Rectal smooth muscle tissue (tissue), 1 donor: ENCODE data around the gene NGF.
"Not testable (repeated sequence)": the region's sequence is repeated elsewhere in the genome, so short reads cannot be mapped to it uniquely, and the experiment has no call there.

Experiments used
- H3K27ac ChIP-seq: one replicate; pipeline ENCODE4 v1.7.0; 2013; ENCODE audit warnings: low read depth, low read length, inconsistent platforms
- H3K27me3 ChIP-seq: one replicate; pipeline ENCODE4 v1.7.0; 2013; ENCODE audit warnings: low read length; ENCODE audit not compliant: control insufficient read depth, insufficient read depth
- H3K36me3 ChIP-seq: one replicate; pipeline ENCODE4 v1.7.0; 2013; ENCODE audit warnings: low read length; ENCODE audit not compliant: control insufficient read depth, insufficient read depth
- H3K4me1 ChIP-seq: one replicate; pipeline ENCODE4 v1.7.0; 2013; ENCODE audit warnings: low read length; ENCODE audit not compliant: control insufficient read depth, insufficient read depth
- H3K4me3 ChIP-seq: one replicate; pipeline ENCODE4 v1.7.0; 2013; ENCODE audit warnings: low read length
- H3K9ac ChIP-seq: one replicate; pipeline ENCODE4 v1.7.0; 2013; ENCODE audit warnings: low read length

The NGF gene

DNA sequence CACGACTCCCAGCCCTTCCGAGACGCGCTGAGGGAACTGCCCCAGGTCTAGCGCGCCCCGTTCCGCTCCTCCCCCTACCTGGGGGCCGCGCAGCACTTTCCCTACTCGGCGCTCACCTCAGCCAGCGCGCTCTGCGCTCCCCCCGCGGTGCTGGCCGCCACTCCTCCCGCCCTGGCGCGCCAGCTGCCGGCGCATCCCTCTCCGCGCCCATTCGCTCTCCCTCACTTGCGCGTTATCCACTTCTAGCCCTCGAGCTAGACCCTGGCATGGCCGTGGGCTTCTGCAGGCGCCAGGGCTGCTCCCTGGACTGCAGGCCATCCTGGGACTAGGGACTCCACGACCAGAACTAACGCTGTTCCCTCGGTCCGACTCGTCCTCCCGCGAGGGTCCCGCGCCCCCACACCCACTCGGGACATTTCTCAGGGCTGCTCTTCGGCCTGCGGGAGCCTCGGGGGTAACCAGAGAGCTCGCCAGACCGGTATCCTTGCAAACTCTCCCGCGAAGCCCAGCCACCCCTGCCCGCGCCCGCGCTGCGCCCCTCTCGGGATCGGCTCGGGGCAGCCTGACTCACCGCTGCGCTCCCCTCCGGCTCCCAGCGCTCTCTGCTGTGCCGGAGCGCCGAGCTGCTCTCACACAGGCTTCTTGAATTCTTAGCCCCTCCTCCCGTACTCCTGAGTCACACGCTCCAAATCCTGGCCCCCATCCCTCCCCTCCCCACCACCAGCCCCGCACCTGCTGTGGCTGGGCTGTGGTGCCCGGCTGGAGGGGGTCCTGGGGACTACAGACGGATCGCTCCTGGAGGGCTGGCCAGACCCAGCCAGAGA, at the start of gene NGF:
Gene NGF, minus strand, starts transcription at position 617 of the 824 bp plus-strand sequence. CDS start 51,454 bp downstream, outside the sequence.
- Histone ChIP-seq H3K9ac (no peak within 1 kb of the TSS), H3K27ac (no peak within 1 kb of the TSS), H3K36me3 (no peaks in the 10 kb centered on the region), H3K4me1 (no peaks in the 10 kb centered on the region), H3K27me3 (no peaks in the 10 kb centered on the region), H3K4me3 (peak within 1 kb of the TSS; percentile 59)

DNA sequence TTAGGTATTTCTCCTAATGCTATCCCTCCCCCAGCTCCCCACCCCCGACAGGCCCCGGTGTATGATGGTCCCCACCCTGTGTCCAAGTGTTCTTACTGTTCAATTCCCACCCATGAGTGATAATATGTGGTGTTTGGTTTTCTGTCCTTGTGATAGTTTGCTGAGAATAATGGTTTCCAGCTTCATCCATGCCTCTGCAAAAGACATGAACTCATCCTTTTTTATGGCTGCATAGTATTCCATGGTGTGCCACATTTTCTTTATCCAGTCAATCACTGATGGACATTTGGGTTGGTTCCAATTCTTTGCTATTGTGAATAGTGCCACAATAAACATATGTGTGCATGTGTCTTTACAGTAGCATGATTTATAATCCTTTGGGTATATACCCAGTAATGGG, 45.4 kb upstream of the NGF start:
- not testable (repeated sequence) for H3K36me3 ChIP-seq, H3K27me3 ChIP-seq, H3K4me1 ChIP-seq, H3K4me3 ChIP-seq, H3K9ac ChIP-seq, H3K27ac ChIP-seq

DNA sequence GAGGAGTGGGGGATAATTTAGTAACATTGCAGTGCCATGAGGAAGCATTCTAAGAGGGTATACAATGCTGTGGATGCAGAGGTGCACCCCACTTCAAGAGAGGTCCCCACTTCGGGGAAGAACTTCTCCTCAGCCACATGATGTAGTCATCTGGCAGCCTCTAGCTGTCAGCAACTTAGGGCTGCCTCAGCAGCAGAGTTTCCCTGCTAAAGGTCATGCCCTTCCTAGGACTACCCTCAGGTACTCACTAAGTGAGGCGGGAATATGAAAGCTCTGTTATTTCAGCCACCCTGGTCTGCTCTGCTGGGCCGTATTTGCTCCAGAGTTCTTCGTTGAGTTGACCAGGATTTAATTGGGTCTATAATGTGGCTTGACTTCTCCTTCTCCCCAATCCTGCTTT, 41.9 kb upstream of the NGF start:
- H3K4me3 ChIP-seq, result no peak overlapping the region
- no peak overlapping the region for H3K27ac ChIP-seq
- H3K27me3 ChIP-seq, result no peaks in the 10 kb centered on the region
- H3K9ac ChIP-seq, result no peak overlapping the region
- H3K36me3 ChIP-seq, result no peaks in the 10 kb centered on the region
- H3K4me1 ChIP-seq, result no peaks in the 10 kb centered on the region

DNA sequence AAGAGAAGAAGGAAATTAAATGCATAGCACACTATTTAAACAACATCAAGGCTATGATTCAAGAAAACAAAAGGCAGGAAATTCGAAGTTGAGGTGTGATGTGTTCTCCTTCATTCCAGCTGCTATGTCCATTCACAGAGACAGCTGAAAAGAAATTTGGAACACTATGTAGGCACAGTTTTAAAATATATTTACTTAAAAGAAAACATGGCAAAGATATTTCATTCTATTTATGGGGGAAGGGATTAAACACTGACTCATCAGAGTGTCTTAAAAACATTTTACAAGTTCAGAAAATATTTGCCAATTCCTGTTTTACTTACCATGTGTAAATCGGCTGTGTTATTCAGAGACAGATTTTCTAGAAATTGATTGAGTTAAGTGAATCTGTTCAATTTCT, 39.4 kb upstream of the NGF start:
- Histone ChIP-seq H3K4me3 (no peak overlapping the region), H3K27ac (no peak overlapping the region), H3K27me3 (no peaks in the 10 kb centered on the region), H3K9ac (no peak overlapping the region), H3K4me1 (no peaks in the 10 kb centered on the region), H3K36me3 (no peaks in the 10 kb centered on the region)

DNA sequence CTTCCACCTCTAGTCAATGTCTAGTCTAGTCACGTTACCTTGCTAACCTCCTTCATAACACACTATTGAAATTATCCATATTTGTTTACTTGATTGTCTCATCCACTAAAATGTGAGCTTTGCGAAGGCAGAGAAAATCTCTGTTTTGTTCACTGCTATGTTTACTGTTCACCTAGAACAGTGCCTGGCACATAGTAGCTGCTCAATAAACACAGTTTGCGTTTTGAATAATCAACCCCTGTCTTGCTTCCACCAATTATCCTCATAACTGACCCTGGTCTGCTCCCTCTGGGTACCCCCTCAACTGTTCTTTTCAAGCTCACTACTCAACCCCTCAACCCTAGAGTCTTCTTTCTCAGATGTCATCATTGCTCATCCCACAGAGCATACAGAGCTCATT, 36.5 kb upstream of the NGF start:
- Histone ChIP-seq H3K4me1 (no peaks in the 10 kb centered on the region), H3K36me3 (no peaks in the 10 kb centered on the region), H3K27me3 (no peaks in the 10 kb centered on the region), H3K9ac (no peak overlapping the region), H3K27ac (no peak overlapping the region), H3K4me3 (no peak overlapping the region)

DNA sequence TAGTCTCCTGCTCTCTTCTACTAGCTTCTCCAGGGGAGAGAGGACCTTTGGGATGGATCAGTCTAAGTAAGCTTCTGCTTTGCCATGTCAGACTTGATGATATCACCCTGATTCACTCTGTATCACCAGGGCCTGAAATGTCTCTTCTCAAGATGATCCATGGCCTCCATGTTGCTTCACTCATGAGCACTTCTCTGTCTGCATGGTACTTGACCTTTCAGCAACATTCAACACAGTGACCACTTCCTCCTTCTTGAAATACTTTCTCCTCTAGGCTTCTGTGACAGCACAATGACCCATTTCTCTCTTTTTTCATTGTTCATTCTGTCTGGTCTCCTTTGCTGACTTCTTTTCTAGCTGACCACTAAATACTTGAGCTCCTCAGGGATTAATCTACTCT, 35.3 kb upstream of the NGF start:
- Histone ChIP-seq H3K27ac (no peak overlapping the region), H3K4me1 (no peaks in the 10 kb centered on the region), H3K4me3 (no peak overlapping the region)

DNA sequence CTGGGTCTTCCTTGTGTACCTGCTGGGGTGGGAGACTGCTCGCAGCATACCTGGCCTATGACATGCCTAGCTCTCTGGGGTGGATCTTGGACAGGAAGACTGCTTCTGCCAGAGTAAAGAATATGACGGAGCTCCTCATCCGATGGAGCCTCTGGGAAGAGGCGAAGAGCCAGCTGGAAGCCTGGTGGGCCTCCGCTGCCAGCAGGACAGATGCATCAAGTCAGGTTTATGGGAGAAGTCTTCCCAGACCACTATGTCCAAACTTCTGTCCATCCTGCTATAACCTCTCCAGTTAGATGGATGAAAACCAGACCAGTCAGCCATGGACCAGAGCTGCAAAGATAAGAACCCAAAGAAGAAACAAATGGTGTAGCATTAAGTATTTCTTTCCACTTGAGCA, 27.7 kb upstream of the NGF start:
- Histone ChIP-seq H3K27ac (no peak overlapping the region), H3K36me3 (no peaks in the 10 kb centered on the region), H3K4me1 (peaks cover 21% of the 10 kb centered on the region), H3K9ac (no peak overlapping the region), H3K4me3 (no peak overlapping the region), H3K27me3 (no peaks in the 10 kb centered on the region)

More for the DNA sequence above, 35.3 kb upstream of the NGF start:
- no peaks in the 10 kb centered on the region for H3K36me3 ChIP-seq
- H3K9ac ChIP-seq, result no peak overlapping the region
- H3K27me3 ChIP-seq, result no peaks in the 10 kb centered on the region

DNA sequence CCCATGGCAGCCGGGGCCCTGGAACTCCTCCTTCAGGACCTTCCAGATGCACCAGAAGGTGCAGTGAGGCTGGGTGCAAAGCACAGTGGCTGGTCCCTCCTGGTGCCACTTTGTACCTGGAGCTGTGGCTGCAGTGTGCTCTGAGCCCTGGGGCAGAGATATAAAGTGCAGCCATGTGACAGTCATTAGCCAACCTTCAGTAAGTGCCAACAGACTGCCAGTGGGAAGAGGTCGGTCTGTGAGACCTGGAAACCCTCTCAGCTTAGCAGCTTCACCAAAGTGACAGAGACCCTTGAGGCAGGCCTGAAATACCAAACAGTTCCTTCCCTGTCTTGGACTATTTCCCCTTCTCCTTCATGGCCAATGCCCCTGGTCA, 26.7 kb upstream of the NGF start:
- Histone ChIP-seq H3K4me1 (peaks cover 21% of the 10 kb centered on the region), H3K27me3 (no peaks in the 10 kb centered on the region), H3K36me3 (no peaks in the 10 kb centered on the region), H3K4me3 (no peak overlapping the region), H3K9ac (no peak overlapping the region), H3K27ac (peak overlapping the region; percentile 14)

DNA sequence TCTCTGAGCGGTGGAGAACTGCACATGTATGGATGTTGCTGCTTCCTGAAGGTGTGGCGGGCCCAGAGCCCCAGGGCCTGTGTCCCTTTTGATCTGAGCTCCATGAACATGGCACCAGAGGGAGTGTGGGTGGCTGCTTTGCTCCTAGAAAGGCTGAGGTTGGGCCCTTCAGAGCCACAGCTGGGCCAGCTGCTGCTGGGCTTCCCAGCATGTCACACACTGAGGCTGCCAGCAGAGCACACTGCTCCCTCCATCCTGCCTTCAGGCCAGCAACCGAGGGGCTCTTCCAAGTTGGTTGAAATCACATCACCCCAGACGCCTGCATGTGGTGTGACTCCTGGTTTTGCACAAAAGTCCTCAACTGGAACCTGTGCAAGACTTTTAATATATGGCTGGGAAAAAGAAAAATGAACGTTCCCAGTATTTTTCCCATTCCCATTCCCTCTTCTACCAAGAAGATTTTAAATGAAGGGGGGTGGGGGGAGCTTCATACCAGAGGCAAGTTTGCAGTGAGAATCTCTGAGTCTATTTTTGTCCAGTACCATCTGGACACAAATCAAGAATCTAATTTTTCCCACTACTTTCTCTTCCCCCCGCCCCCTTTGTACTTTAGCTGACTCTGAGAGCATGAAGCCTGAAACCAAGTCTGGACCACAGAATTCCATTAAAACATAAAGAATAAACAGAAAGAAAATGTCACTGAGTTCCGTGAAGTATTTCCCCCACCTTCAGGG, 26.2 kb upstream of the NGF start:
- Histone ChIP-seq H3K4me3 (no peak overlapping the region), H3K27ac (peak overlapping the region; percentile 14), H3K4me1 (peaks cover 21% of the 10 kb centered on the region), H3K9ac (no peak overlapping the region), H3K27me3 (no peaks in the 10 kb centered on the region), H3K36me3 (no peaks in the 10 kb centered on the region)

DNA sequence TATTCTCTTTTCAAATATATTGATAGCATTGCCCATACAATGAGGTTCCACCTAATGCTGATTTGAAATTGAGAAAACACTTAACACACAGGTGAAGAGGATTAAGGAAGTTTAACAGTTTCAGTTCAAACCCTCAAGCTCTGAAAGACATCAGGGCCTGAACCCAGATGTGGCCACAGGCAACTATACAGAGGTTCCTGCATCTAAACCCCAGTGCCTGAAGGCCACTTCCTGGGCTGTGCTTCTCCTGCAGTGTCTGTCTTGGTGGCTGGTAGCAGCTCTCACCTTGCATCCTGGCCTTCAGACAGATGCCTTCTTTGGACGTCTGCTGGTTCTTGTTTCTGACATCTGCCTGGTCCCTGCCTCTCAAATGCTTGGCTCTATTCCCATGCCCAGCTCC, 25.1 kb upstream of the NGF start:
- no peaks in the 10 kb centered on the region for H3K27me3 ChIP-seq
- no peak overlapping the region for H3K27ac ChIP-seq
- H3K9ac ChIP-seq, result no peak overlapping the region
- H3K4me3 ChIP-seq, result no peak overlapping the region
- no peaks in the 10 kb centered on the region for H3K36me3 ChIP-seq
- peaks cover 21% of the 10 kb centered on the region for H3K4me1 ChIP-seq

DNA sequence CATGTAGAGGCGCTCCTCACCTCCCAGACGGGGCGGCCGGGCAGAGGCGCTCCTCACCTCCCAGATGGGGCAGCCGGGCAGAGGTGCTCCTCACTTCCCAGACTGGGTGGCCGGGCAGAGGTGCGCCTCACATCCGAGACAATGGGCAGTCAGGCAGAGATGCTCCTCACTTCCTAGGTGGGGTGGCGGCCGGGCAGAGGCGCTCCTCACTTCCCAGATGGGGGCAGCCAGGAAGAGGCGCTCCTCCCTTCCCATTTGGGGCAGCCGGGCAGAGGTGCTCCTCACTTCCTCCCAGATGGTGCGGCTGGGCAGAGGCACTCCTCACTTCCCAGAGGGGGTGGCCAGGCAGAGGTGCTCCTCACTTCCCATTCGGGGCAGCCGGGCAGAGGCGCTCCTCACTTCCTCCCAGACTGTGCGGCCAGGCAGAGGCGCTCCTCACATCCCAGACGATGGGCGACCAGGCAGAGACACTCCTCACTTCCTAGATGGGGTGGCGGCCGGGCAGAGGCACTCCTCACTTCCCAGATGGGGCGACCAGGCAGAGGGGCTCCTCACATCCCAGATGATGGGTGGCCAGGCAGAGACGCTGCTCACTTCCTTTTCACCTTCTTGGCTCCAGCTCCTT, 22.6 kb upstream of the NGF start:
- H3K4me3 ChIP-seq, H3K27me3 ChIP-seq, H3K9ac ChIP-seq, H3K27ac ChIP-seq, H3K36me3 ChIP-seq: not testable (repeated sequence)
- H3K4me1 ChIP-seq, result peaks cover 19% of the 10 kb centered on the region

DNA sequence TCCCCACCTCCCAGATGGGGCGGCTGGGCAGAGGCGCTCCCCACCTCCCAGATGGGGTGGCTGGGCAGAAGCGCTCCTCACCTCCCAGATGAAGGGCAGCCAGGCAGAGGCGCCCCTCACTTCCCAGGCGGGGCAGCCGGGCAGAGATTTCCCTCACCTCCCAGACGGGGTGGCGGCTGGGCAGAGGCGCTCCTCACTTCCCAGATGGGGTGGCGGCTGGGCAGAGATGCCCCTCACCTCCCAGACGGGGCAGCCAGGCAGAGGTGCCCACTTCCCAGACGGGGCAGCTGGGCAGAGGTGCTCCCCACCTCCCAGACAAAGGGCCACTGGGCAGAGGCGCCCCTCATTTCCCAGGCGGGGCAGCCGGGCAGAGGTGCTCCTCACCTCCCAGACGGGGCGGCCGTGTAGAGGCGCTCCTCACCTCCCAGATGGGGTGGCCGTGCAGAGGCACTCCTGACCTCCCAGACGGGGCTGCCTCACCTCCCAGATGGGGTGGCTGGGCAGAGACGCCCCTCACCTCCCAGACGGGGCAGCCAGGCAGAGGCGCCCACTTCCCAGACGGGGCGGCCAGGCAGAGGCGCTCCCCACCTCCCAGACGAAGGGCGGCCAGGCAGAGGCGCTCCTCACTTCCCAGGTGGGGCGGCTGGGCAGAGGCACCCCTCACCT, 21.9 kb upstream of the NGF start:
- H3K27ac ChIP-seq, H3K27me3 ChIP-seq, H3K9ac ChIP-seq, H3K4me3 ChIP-seq, H3K36me3 ChIP-seq: not testable (repeated sequence)
- H3K4me1 ChIP-seq, result peaks cover 17% of the 10 kb centered on the region
